SU-DHL-6 (cell line): ENCODE results near the gene PRSS12.

Experiments used
- CTCF ChIP-seq: fragments of 200-600 bp; sonication (generic); IDR thresholded peaks from one replicate; pipeline ENCODE4 v1.5.1; 2017; ENCODE audit warnings: antibody characterized with exemption, mild to moderate bottlenecking, low read length, moderate library complexity; ENCODE audit not compliant: insufficient read depth, poor library complexity, severe bottlenecking
- EZH2phosphoT487 ChIP-seq: fragments of 200-600 bp; sonication (generic), shearing (Covaris generic); conservative IDR thresholded peaks from 2 replicates; pipeline ENCODE4 v1.6.1; 2018; ENCODE audit warnings: mild to moderate bottlenecking, antibody characterized with exemption, low read length, moderate library complexity, mixed read lengths

GRCh38 chr4:118356731-118357130 lies 3.9 kb upstream of the PRSS12 start:
- no peak for TF ChIP-seq CTCF
- TF ChIP-seq EZH2phosphoT487: no peak
